Left cardiac atrium (tissue), 4 donors: ENCODE data around the gene ASTL. TPM values are rescaled to one million over a fixed set of nuclear protein-coding genes. Genes with fewer than 3 reads are reported as not detected.
"Not testable (repeated sequence)": the region's sequence is repeated elsewhere in the genome, so short reads cannot be mapped to it uniquely, and the experiment has no call there.

Experiments used
- ATAC-seq, 2 donors: fragments of 200-7000 bp; cut with Tn5 transposase; one replicate each; pipeline ENCODE4 v1.9.1; 2020; ENCODE audit warnings: mild to moderate bottlenecking in 2 of 2, moderate library complexity in 2 of 2
- DNase-seq: peaks from one replicate; pipeline ENCODE4 v3.0.0-alpha.2; 2020
- intact Hi-C, 2 donors: fragments of 100-400 bp; cut with DNase I; formaldehyde crosslinking; loops; one replicate each; pipeline versions ENCODE4 v1.14.1 to v1.15.1; 2022 to 2023
- total RNA-seq, 2 donors: library from RNA; stranded (reverse); fragmentation: NEBNext Ultra II Directional; extraction: Animal tissue kit (Norgen Biotek cat#: 25700); gene quantifications; one replicate each; pipeline ENCODE4 v1.2.1, GENCODE V29; 2021
- donor health status: DM: no; HTN: yes; CAD: no.
- donor health status: DM: no; HTN: yes; CAD: no; lungs with severe emphysema.
- donor health status: DM: yes; HTN: yes; CAD: no.
- donor health status: Dilated cardiomyopathy.

ASTL gene
- total RNA-seq, 2 donors from 2014 or later, result not detected

- ATAC-seq (peak; percentile 46 to 77), DNase-seq (peak; percentile 84)
- intact Hi-C loops, result no loop called here
Observed at GRCh38 chr2:96148410-96149217, 10.3 kb upstream of the ASTL start.

GRCh38 chr2:96147593-96148201, 9.4 kb upstream of the ASTL start:
- ATAC-seq (no peak), DNase-seq (no peak)
- intact Hi-C loops, result no loop called here

- no peak for DNase-seq
- ATAC-seq, result no peak
- intact Hi-C loops, result no loop called here
Observed at GRCh38 chr2:96146881-96147592, 8.7 kb upstream of the ASTL start.

- peak; percentile 7 to 10 for ATAC-seq
- intact Hi-C loops, result no loop called here
Observed at GRCh38 chr2:96146153-96146880, 8.0 kb upstream of the ASTL start.

GRCh38 chr2:96145848-96146152, 7.5 kb upstream of the ASTL start:
- intact Hi-C loops, result no loop called here
- no peak for DNase-seq
- ATAC-seq, result no peak

More at GRCh38 chr2:96146153-96146880, 8.0 kb upstream of the ASTL start:
- no peak for DNase-seq

GRCh38 chr2:96145036-96145847, 6.9 kb upstream of the ASTL start, which contains the start of gene DUSP2:
Gene DUSP2, minus strand, starts transcription at chr2:96145440. Its CDS starts 86 bp downstream, at chr2:96145354.
- intact Hi-C loops, result no loop called here
- ATAC-seq, result peak; percentile 84 to 90
- DNase-seq, result peak; percentile 83

- intact Hi-C loops, result no loop called here
- DNase-seq (no peak), ATAC-seq (no peak)
Observed at GRCh38 chr2:96144481-96145035, 6.3 kb upstream of the ASTL start.

- intact Hi-C loops, result no loop called here
- no peak for ATAC-seq
- DNase-seq, result no peak
Observed at GRCh38 chr2:96143848-96144480, 5.7 kb upstream of the ASTL start.

GRCh38 chr2:96143231-96143847, 5.0 kb upstream of the ASTL start:
- DNase-seq (peak; percentile 17), ATAC-seq (no peak)
- intact Hi-C loops, result no loop called here

- ATAC-seq, result no peak
- peak; percentile 13 for DNase-seq
- intact Hi-C loops, result no loop called here
Observed at GRCh38 chr2:96142217-96143113, 4.2 kb upstream of the ASTL start.

- intact Hi-C loops, ATAC-seq, DNase-seq: not testable (repeated sequence)
Observed at GRCh38 chr2:96141624-96141967, 3.3 kb upstream of the ASTL start.

GRCh38 chr2:96140941-96141623, 2.8 kb upstream of the ASTL start:
- intact Hi-C loops, result no loop called here
- DNase-seq (no peak), ATAC-seq (no peak)

GRCh38 chr2:96139181-96139758, 968 bp upstream of the ASTL start:
- intact Hi-C loops, result loop anchor here (2.0 to 10.0 kb wide), 3 partner anchors 116 to 368 kb away; partner anchors contain the start of gene NEURL3 (in 2 of the 2)
- no peak for ATAC-seq
- DNase-seq, result no peak

GRCh38 chr2:96137321-96138178, 752 bp downstream of the ASTL start:
- DNase-seq, result no peak
- no peak for ATAC-seq
- intact Hi-C loops, result loop anchor here (2.0 to 10.0 kb wide), 3 partner anchors 117 to 370 kb away; partner anchors contain the start of gene NEURL3 (in 2 of the 2)
